Coronary artery (tissue), 2 donors: Measurements from ENCODE around the gene MAP2K5.
"Not testable (repeated sequence)": the region's sequence is repeated elsewhere in the genome, so short reads cannot be mapped to it uniquely, and the experiment has no call there.

Source experiments
- DNase-seq: peaks from one replicate; pipeline ENCODE4 v3.0.0-alpha.2; 2017; ENCODE audit warnings: low spot score
- H3K27ac ChIP-seq, 2 donors: fragments of 200-600 bp; sonication (generic); one replicate each; pipeline ENCODE4 v1.5.1; 2016 to 2019
- H3K4me3 ChIP-seq: fragments of 200-600 bp; sonication (generic); 2 replicates; pipeline ENCODE4 v1.5.1; 2016; ENCODE audit warnings: mild to moderate bottlenecking, moderate library complexity
- CTCF ChIP-seq: fragments of 200-600 bp; sonication (generic); IDR thresholded peaks from one replicate; pipeline ENCODE4 v1.5.1; 2019; ENCODE audit warnings: antibody characterized with exemption

The MAP2K5 gene

DNA sequence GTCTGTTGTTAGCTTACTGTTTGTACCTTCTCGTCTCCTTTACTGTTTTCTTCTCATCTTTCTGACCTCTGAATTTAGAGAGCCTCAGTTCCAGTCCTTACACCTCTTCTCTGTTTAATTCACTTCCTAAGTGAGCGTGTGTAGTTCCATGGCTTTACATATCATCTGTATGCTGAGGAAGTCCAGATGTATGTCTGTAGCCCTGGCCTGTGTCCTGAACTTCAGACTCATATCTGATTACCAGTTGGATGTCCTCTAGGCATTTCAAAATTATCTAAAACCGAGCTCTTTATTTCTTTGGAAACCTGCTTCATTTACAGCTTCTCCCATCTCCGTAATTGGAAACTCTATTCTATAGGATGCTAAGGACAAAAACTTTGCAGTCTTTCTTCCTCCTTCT is 75.8 kb downstream of the MAP2K5 start:
- DNase-seq: no peak
- no peak overlapping the region for H3K27ac ChIP-seq
- H3K4me3 ChIP-seq: no peak overlapping the region
- no peak for TF ChIP-seq CTCF

- no peak for DNase-seq
- Histone ChIP-seq H3K4me3 (no peak overlapping the region), H3K27ac (no peak overlapping the region)
- TF ChIP-seq CTCF: no peak
These were observed 79.6 kb downstream of the MAP2K5 start for GRCh38 chr15:67622110-67622509.

DNA sequence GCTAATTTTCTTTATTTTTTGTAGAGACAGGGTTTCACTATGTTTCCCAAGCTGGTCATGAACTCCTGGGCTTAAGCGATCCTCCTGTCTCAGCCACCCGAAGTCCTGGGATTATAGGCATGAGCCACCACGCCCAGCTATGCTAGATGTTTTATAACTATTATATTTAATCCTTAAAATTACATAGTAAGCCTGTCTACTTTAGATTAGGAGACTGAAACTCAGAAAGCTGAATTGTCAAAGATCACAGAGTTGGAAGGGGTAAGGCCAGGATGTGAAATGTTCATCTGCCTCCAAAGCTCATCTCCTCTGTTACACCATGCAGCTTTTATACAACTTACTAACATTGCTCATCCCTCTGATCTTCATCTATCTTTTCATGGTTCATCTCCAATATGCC is 89.8 kb downstream of the MAP2K5 start:
- no peak overlapping the region for H3K27ac ChIP-seq
- no peak overlapping the region for H3K4me3 ChIP-seq
- TF ChIP-seq CTCF: no peak
- DNase-seq: no peak

- DNase-seq, H3K27ac ChIP-seq, H3K4me3 ChIP-seq: not testable (repeated sequence)
These were observed 93.4 kb downstream of the MAP2K5 start for GRCh38 chr15:67635950-67636349.

DNA sequence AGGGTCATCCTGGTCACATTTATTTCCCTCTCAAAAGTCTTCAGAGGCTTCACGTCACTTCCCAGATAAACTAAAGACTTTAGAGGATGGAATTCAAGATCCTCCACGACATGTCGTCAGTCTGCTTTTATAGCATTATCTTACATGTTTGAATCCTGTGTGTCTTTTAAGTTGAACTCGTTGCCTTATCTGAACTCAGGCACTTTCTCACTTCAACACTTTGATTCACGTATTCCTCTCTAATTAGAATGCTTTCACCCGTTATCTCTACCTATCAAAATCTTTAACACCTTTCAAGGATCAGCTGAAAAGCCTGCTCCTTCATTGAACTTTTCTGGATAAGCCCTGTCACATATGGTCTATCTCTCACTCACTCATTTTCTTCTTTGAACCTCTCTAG is 97.1 kb downstream of the MAP2K5 start:
- TF ChIP-seq CTCF: no peak
- no peak for DNase-seq
- Histone ChIP-seq H3K27ac (no peak overlapping the region), H3K4me3 (no peak overlapping the region)

DNA sequence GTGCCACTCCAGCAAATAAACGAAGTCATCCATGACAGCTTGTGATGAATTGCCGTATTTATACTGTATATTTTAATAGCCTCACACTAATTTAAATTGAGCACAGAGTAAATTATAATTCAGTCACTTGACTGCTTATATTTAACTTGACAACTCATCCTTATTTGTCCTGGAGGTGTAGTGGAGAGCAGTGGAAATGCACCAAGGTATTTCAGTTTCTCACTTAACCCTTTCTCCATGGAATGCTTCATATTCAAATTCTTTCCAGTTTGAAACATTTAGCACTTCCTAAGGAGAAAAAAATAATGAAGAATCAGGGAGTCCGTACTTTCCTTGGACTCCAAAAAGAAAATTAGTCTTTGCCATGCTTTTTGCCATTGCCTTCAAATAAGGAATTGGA is 99.0 kb downstream of the MAP2K5 start:
- Histone ChIP-seq H3K27ac (no peak overlapping the region), H3K4me3 (no peak overlapping the region)
- DNase-seq: no peak
- TF ChIP-seq CTCF: no peak

- no peak for TF ChIP-seq CTCF
- Histone ChIP-seq H3K4me3 (no peak overlapping the region), H3K27ac (no peak overlapping the region)
- no peak for DNase-seq
These were observed 104.3 kb downstream of the MAP2K5 start for GRCh38 chr15:67646847-67647246.

DNA sequence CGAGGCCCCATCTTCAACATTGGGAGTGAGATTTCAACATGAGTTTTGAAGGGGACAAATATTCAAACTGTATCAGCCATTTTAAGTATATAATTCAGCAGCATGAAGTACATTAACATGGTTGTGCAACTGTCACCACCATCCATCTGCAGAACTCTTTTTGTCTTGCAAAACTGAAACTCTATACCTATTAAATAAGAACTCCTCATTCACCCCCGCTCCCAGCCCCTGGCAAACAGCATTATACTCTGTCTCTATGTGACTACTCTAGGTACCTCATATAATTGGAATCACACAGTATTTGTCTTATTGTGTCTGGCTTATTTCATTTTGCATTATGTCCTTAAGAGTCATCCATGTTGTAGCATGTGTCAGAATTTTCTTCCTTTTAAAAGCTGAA is 110.1 kb downstream of the MAP2K5 start:
- Histone ChIP-seq H3K27ac (no peak overlapping the region), H3K4me3 (no peak overlapping the region)
- TF ChIP-seq CTCF: no peak
- DNase-seq: no peak
